Epithelial cell of proximal tubule (primary cell): ENCODE measurements around the gene PTH1R. TPM values are rescaled to one million over a fixed set of nuclear protein-coding genes. Genes with fewer than 3 reads are reported as not detected.

Experiments used
- DNase-seq: peaks from one replicate; pipeline ENCODE4 v3.0.0-alpha.2; 2011; ENCODE audit warnings: low read depth
- H3K4me3 ChIP-seq: 2 replicates; pipeline ENCODE4 v1.5.1; 2011; ENCODE audit warnings: low read depth, mild to moderate bottlenecking, low read length
- total RNA-seq: library from RNA; depleted of rRNA; stranded (reverse); fragments of >200 nt; gene quantifications from 2 replicates; pipeline ENCODE4 v1.2.3, GENCODE V29; 2015
- TF ChIP-seq, protein P1 (sequence below): conservative IDR thresholded peaks from 2 replicates; pipeline ENCODE4 v1.5.1; 2012; ENCODE audit warnings: low read depth, mild to moderate bottlenecking, low read length

PTH1R gene
- total RNA-seq, 1 donor from 2014 or later, result 11.5 TPM

- DNase-seq, result no peak
- TF ChIP-seq, protein P1, sequence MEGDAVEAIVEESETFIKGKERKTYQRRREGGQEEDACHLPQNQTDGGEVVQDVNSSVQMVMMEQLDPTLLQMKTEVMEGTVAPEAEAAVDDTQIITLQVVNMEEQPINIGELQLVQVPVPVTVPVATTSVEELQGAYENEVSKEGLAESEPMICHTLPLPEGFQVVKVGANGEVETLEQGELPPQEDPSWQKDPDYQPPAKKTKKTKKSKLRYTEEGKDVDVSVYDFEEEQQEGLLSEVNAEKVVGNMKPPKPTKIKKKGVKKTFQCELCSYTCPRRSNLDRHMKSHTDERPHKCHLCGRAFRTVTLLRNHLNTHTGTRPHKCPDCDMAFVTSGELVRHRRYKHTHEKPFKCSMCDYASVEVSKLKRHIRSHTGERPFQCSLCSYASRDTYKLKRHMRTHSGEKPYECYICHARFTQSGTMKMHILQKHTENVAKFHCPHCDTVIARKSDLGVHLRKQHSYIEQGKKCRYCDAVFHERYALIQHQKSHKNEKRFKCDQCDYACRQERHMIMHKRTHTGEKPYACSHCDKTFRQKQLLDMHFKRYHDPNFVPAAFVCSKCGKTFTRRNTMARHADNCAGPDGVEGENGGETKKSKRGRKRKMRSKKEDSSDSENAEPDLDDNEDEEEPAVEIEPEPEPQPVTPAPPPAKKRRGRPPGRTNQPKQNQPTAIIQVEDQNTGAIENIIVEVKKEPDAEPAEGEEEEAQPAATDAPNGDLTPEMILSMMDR, result peak; percentile 18
- H3K4me3 ChIP-seq, result no peak overlapping the region
Observed at GRCh38 chr3:46878781-46879436, 1.4 kb downstream of the PTH1R start.

- H3K4me3 ChIP-seq, result peak overlapping the region; percentile 50
- no peak for DNase-seq
- TF ChIP-seq, protein P1, result no peak
Observed at GRCh38 chr3:46880884-46881595, 3.5 kb downstream of the PTH1R start.

DNA sequence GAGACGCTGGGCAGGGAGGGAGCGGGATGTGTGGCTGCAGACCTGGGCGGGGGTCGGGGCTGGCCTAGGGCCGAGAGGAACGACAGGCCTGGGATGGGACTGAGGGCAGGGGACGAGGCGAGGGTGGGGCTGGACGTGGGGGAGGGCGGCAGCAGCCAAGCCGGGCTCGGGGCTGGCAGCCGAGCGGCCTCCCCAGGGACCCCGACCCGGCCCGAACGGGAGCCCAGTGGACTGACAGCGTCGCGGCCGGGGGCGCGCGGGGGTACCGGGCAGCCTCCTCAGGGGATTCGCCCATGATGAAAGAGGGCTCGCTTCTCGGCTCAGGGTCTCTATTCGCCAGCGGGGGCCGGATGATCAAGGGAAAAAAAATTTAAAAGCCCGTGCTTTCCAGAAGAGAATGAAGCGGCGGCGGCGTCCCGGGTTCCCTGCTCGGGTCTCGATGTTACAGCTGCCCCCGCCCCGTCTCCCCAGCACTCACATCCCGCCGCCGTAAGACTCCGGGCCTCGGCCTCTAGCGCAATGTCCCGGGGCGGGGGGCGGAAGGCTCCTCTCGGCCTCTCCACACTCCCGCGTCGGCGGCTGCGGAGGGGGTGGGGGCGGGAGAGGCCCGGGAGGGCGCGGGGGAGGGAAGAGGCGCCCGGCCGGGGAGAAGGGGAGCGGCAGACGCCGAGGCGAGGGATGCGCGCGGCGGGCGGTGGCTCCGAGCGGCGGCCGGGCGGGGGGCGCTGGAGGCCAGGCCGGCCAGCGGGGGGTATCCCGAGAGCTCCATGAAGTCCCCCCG lies 4.3 kb downstream of the PTH1R start:
- TF ChIP-seq, protein P1, result no peak
- H3K4me3 ChIP-seq, result peak overlapping the region; percentile 50

GRCh38 chr3:46882377-46883053 lies 5.0 kb downstream of the PTH1R start:
- TF ChIP-seq, protein P1, result no peak

More for the DNA sequence above, 4.3 kb downstream of the PTH1R start:
- no peak for DNase-seq

DNA sequence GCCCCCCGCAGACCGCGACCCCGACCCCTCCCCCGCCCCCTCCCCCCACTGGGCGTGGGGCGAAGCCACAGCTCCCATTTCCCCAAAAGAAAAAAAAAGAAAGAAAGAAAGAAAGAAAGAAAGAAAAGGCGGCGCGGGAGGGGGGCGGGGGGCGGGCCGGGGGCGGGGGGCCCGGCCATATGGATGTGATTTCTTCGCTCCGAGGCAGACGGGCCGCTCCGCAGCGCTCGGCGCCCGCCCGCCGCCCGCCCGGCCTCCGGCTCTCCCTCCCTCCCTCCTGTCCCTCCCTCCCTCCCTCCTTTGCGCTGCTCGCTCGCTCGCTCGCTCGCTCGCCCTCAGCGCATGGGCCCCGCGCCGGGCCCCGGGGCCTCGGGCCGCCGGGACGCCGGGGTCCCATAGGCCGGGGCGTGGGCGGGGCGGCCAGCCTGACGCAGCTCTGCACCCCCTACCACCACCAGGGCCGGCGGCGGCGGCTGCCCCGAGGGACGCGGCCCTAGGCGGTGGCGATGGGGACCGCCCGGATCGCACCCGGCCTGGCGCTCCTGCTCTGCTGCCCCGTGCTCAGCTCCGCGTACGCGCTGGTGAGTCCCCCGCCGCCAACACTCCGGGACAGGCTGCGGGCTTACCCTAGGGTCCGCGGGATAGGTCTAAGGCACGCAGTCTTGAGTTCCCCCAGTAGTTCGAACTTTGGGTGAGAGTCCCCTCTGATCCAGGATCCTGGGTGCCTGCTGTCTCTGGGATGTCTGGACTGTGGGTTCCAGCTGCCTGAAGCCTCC lies 5.7 kb downstream of the PTH1R start:
- TF ChIP-seq, protein P1, result no peak
- peak overlapping the region; percentile 48 for H3K4me3 ChIP-seq
- DNase-seq, result no peak

More at GRCh38 chr3:46882377-46883053, 5.0 kb downstream of the PTH1R start:
- peak overlapping the region; percentile 46 for H3K4me3 ChIP-seq
- no peak for DNase-seq

DNA sequence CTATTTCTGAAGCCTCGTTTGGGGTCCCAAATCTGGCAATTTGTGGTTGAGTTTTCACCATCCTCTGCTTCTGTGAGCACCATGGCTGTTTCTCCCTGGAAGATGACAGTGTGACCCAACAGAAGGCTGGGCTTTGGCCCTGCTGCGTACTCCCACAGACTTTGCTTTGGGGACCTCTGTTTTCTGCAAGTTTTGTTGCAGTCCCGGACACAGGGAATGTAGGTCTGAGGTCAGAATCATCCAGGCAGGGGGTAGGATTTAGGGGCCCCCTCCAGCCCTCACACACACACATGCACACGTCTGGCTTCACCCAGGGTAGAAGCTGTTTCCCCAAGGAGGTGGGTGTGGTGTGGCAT lies 6.3 kb downstream of the PTH1R start:
- TF ChIP-seq, protein P1, result no peak
- H3K4me3 ChIP-seq, result peak overlapping the region; percentile 48
- DNase-seq, result no peak
